CD4-positive, alpha-beta T cell (primary cell): Measurements from ENCODE around the gene TAS1R3. TPM values are rescaled to one million over a fixed set of nuclear protein-coding genes. Genes with fewer than 3 reads are reported as not detected.

Source experiments
- ATAC-seq: fragments of 200-7000 bp; cut with Tn5 transposase; one replicate; pipeline ENCODE4 v1.10.0; 2022; ENCODE audit warnings: mild to moderate bottlenecking; ENCODE audit not compliant: poor library complexity
- CTCF ChIA-PET: fragments of 350-600 bp; sonication (Branson Sonifier 250); formaldehyde crosslinking; loops from one replicate; lab custom pipeline; 2021; ENCODE audit warnings: antibody characterized with exemption, inconsistent platforms; lab: Charles Lee
- POLR2A ChIA-PET: fragments of 350-600 bp; sonication (Branson Sonifier 250); formaldehyde crosslinking; loops from one replicate; lab custom pipeline; 2021; ENCODE audit warnings: antibody characterized with exemption, inconsistent platforms; lab: Charles Lee
- DNase-seq, 14 experiments: peaks; one replicate each; pipeline ENCODE4 v3.0.0-alpha.2; 2013 to 2020; ENCODE audit warnings: mixed read lengths in 2 of 14
- H3K27ac ChIP-seq, 2 donors: one replicate each; pipeline versions ENCODE4 v1.5.1 to v1.7.0; 2013; ENCODE audit warnings: low read length in 2 of 2, low read depth in 1 of 2, mild to moderate bottlenecking in 1 of 2
- H3K27me3 ChIP-seq, 2 experiments: 1 replicate in 1 of 2; 2 replicates in 1 of 2; pipeline versions ENCODE4 v1.6.1 to v1.7.0; 2013; ENCODE audit warnings: low read length in 2 of 2, control low read depth in 1 of 2, mild to moderate bottlenecking in 1 of 2, moderate library complexity in 1 of 2; ENCODE audit not compliant: insufficient read depth in 2 of 2, control insufficient read depth in 1 of 2
- H3K36me3 ChIP-seq: one replicate; pipeline ENCODE4 v1.6.1; 2013; ENCODE audit warnings: low read length, control low read depth; ENCODE audit not compliant: insufficient read depth
- H3K4me1 ChIP-seq: one replicate; pipeline ENCODE4 v1.6.1; 2013; ENCODE audit warnings: low read length, control low read depth; ENCODE audit not compliant: insufficient read depth
- H3K4me3 ChIP-seq: one replicate; pipeline ENCODE4 v1.5.1; 2013; ENCODE audit warnings: mild to moderate bottlenecking, low read length, moderate library complexity
- H3K9me3 ChIP-seq, 2 experiments: 1 replicate in 1 of 2; 2 replicates in 1 of 2; pipeline versions ENCODE4 v1.6.1 to v1.7.0; 2013; ENCODE audit warnings: low read length in 2 of 2, mild to moderate bottlenecking in 2 of 2, control low read depth in 1 of 2, moderate library complexity in 1 of 2; ENCODE audit not compliant: control insufficient read depth in 1 of 2, insufficient read depth in 1 of 2
- H3K27ac Mint-ChIP-seq: one replicate; pipeline ENCODE4 v1.8.0; 2020; ENCODE audit warnings: mixed read lengths
- H3K27me3 Mint-ChIP-seq: one replicate; pipeline ENCODE4 v1.8.0; 2021; ENCODE audit warnings: mixed read lengths
- H3K36me3 Mint-ChIP-seq: one replicate; pipeline ENCODE4 v1.8.0; 2021; ENCODE audit warnings: low read depth, mixed read lengths
- H3K4me1 Mint-ChIP-seq: one replicate; pipeline ENCODE4 v1.8.0; 2021; ENCODE audit warnings: low read depth, mixed read lengths
- H3K4me3 Mint-ChIP-seq: one replicate; pipeline ENCODE4 v1.8.0; 2020; ENCODE audit warnings: mild to moderate bottlenecking, mixed read lengths
- H3K9me3 Mint-ChIP-seq: one replicate; pipeline ENCODE4 v1.8.0; 2020; ENCODE audit warnings: mixed read lengths
- intact Hi-C, 2 experiments: fragments of 100-400 bp; cut with DNase I in 1 of 2; cut with micrococcal nuclease in 1 of 2; formaldehyde crosslinking; loops; one replicate each; pipeline versions ENCODE4 v1.15.1 to v1.9.0; 2023 to 2025; cut with DNase I, micrococcal nuclease
- total RNA-seq, 174 experiments: library from RNA in 2 of 174; stranded (reverse) in 2 of 174; gene quantifications; one replicate each; pipeline ENCODE4 v1.2.3 and lab custom pipeline; 2021 to 2026
- TF ChIP-seq, protein P1 (sequence below): fragments of 200-600 bp; IDR thresholded peaks from one replicate; pipeline ENCODE4 v1.8.0; 2022; ENCODE audit warnings: antibody characterized with exemption, mild to moderate bottlenecking

Gene TAS1R3
- total RNA-seq, 2 experiments from 2014 or later = 3.3 to 3.4 TPM

DNA sequence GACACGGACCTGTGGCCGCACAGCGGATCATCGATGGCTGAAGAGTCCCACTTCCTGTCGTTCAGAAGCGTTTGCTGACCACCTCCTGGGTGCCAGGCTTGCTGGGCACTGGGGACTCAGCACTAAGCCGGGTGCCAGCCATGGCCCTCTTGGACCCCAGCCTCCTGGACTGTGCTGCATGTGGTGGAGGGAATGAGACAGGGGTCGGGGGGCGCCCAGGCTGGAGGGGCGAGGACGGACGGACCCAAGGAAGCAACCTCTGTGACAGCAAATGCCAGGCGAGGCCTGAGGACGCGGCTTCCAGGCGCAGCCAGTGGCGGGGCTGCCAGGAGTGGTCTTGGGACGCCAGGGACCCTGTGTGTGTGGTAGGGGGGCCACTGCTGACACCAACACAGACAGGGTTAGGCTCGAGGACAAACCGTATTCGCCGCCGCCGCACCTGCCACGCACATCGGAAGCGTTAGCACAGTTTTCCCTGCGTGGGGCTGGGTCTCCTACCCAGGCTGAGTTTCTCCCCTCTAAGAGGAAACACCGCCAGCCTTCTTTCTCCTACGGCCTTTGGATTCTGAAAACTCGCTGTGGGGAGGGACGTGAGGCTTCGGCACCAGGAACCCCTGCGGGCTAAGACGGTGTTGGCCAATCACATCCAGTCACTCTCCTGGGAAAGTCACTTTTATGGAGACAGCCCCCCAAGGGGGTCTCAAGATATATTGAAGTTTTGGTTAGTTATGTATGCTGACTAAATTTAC lies 30.3 kb downstream of the TAS1R3 start:
- DNase-seq (no peak), ATAC-seq (no peak)
- intact Hi-C loops = no loop called here
- H3K27ac ChIP-seq = no peak overlapping the region
- H3K4me3 ChIP-seq = no peak overlapping the region
- no peaks in the 10 kb centered on the region for H3K36me3 ChIP-seq
- no peak overlapping the region for H3K27ac Mint-ChIP-seq
- peaks cover 25% of the 10 kb centered on the region for H3K4me1 ChIP-seq
- TF ChIP-seq, protein P1, sequence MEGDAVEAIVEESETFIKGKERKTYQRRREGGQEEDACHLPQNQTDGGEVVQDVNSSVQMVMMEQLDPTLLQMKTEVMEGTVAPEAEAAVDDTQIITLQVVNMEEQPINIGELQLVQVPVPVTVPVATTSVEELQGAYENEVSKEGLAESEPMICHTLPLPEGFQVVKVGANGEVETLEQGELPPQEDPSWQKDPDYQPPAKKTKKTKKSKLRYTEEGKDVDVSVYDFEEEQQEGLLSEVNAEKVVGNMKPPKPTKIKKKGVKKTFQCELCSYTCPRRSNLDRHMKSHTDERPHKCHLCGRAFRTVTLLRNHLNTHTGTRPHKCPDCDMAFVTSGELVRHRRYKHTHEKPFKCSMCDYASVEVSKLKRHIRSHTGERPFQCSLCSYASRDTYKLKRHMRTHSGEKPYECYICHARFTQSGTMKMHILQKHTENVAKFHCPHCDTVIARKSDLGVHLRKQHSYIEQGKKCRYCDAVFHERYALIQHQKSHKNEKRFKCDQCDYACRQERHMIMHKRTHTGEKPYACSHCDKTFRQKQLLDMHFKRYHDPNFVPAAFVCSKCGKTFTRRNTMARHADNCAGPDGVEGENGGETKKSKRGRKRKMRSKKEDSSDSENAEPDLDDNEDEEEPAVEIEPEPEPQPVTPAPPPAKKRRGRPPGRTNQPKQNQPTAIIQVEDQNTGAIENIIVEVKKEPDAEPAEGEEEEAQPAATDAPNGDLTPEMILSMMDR = no peak
- peaks cover 20 to 22% of the 10 kb centered on the region in 2 experiments for H3K27me3 ChIP-seq
- no peaks in the 10 kb centered on the region for H3K9me3 Mint-ChIP-seq
- H3K9me3 ChIP-seq = peaks cover 0 to 14% of the 10 kb centered on the region in 2 experiments
- peaks cover 12% of the 10 kb centered on the region for H3K4me1 Mint-ChIP-seq
- no peaks in the 10 kb centered on the region for H3K36me3 Mint-ChIP-seq
- ChIA-PET CTCF (no interaction called here), POLR2A (no interaction called here)
- H3K4me3 Mint-ChIP-seq = no peak overlapping the region
- H3K27me3 Mint-ChIP-seq = peaks cover 26% of the 10 kb centered on the region

DNA sequence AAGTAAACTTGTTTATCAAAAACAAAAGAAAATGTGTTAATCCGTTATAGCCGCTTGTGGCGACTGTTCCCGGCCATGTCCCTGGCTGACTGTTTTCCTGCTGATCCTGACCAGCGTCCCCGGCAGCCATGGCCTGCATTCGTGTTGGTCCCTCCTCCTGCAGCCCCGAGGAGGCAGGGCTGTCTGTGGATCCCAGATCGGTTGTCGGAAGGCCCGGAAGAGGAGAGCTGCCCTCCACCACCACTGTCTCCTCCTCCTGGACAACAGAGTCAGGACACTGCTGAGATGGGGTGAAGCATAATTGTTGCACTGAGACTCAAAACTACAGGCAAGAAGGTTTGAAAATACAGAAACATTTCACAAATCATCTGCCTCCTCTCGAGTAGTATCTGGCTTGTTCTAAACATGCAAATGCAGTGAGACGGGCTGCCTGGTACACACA lies 30.9 kb downstream of the TAS1R3 start:
- CTCF ChIA-PET = no interaction called here

DNA sequence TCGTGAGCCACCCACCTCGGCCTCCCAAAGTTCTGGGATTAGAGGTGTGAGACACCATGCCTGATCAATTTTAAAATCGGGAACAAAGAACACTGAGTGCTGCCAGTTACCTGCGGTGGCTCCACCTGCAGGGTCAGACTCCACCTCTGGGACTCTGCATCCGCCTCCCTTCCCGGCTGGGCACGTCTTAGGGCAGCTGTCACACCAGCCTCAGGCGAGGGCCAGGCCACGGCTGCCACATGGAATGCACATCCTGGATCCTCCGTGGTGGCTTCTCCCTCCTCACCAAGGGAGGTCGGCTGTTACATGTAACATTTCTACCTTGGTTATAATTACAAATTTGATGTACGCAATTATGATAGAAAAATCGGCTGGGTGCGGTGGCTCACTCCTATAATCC lies 33.2 kb downstream of the TAS1R3 start:
- H3K27me3 Mint-ChIP-seq = peaks cover 9% of the 10 kb centered on the region

More for the DNA sequence above, 30.9 kb downstream of the TAS1R3 start:
- ATAC-seq (no peak), DNase-seq (no peak)
- Mint-ChIP-seq H3K27me3 (peaks cover 26% of the 10 kb centered on the region), H3K36me3 (no peaks in the 10 kb centered on the region), H3K4me3 (no peak overlapping the region), H3K4me1 (peaks cover 12% of the 10 kb centered on the region), H3K27ac (no peak overlapping the region), H3K9me3 (no peaks in the 10 kb centered on the region)
- intact Hi-C loops = no loop called here
- no peaks in the 10 kb centered on the region for H3K36me3 ChIP-seq
- TF ChIP-seq, protein P1 = no peak
- H3K9me3 ChIP-seq = peaks cover 0 to 10% of the 10 kb centered on the region in 2 experiments
- no peak overlapping the region for H3K27ac ChIP-seq
- H3K27me3 ChIP-seq = peaks cover 16 to 19% of the 10 kb centered on the region in 2 experiments
- peaks cover 25% of the 10 kb centered on the region for H3K4me1 ChIP-seq
- POLR2A ChIA-PET = no interaction called here
- H3K4me3 ChIP-seq = no peak overlapping the region

More for the DNA sequence above, 33.2 kb downstream of the TAS1R3 start:
- CTCF ChIA-PET = no interaction called here
- H3K36me3 Mint-ChIP-seq = no peaks in the 10 kb centered on the region
- intact Hi-C loops = no loop called here
- Histone ChIP-seq H3K27me3 (peaks cover 0 to 7% of the 10 kb centered on the region in 2 experiments), H3K36me3 (no peaks in the 10 kb centered on the region), H3K4me3 (no peak overlapping the region), H3K4me1 (peaks cover 9% of the 10 kb centered on the region), H3K9me3 (peaks cover 0 to 6% of the 10 kb centered on the region in 2 experiments), H3K27ac (no peak overlapping the region)
- no peak for ATAC-seq
- POLR2A ChIA-PET = no interaction called here
- no peaks in the 10 kb centered on the region for H3K9me3 Mint-ChIP-seq
- peaks cover 11% of the 10 kb centered on the region for H3K4me1 Mint-ChIP-seq
- TF ChIP-seq, protein P1 = no peak
- no peak overlapping the region for H3K27ac Mint-ChIP-seq
- no peak overlapping the region for H3K4me3 Mint-ChIP-seq
- DNase-seq = no peak
